Islet precursor cell (in vitro differentiated cells): Measurements from ENCODE around the gene TBX1.
"Not testable (repeated sequence)": the region's sequence is repeated elsewhere in the genome, so short reads cannot be mapped to it uniquely, and the experiment has no call there.

Experiments
- DNase-seq: peaks from one replicate; pipeline ENCODE4 v3.0.0-alpha.2; 2018

The TBX1 gene

GRCh38 chr22:19723232-19723982, 37.2 kb upstream of the TBX1 start, which contains the start of gene GP1BB:
Gene GP1BB, plus strand, starts transcription at chr22:19723539. Its CDS starts 31 bp downstream, at chr22:19723570.
- DNase-seq: peak; percentile 70

GRCh38 chr22:19723983-19724827, 36.4 kb upstream of the TBX1 start:
- DNase-seq: peak; percentile 84

- no peak for DNase-seq
These were observed 35.5 kb upstream of the TBX1 start for GRCh38 chr22:19724927-19725661.

GRCh38 chr22:19726064-19726788, 34.4 kb upstream of the TBX1 start:
- DNase-seq: not testable (repeated sequence)

GRCh38 chr22:19727310-19728150, 33.0 kb upstream of the TBX1 start:
- DNase-seq: no peak

GRCh38 chr22:19728271-19728670, 32.3 kb upstream of the TBX1 start:
- DNase-seq: no peak

GRCh38 chr22:19728836-19729235, 31.7 kb upstream of the TBX1 start:
- no peak for DNase-seq

- DNase-seq: no peak
These were observed 31.1 kb upstream of the TBX1 start for GRCh38 chr22:19729507-19729906.

- no peak for DNase-seq
These were observed 30.4 kb upstream of the TBX1 start for GRCh38 chr22:19730198-19730597.

GRCh38 chr22:19730655-19731360, 29.8 kb upstream of the TBX1 start:
- DNase-seq: peak; percentile 89

GRCh38 chr22:19731361-19732135, 29.0 kb upstream of the TBX1 start:
- no peak for DNase-seq

GRCh38 chr22:19732403-19733113, 28.0 kb upstream of the TBX1 start:
- no peak for DNase-seq

- DNase-seq: no peak
These were observed 26.8 kb upstream of the TBX1 start for GRCh38 chr22:19733755-19734154.

- no peak for DNase-seq
These were observed 26.4 kb upstream of the TBX1 start for GRCh38 chr22:19734163-19734562.

GRCh38 chr22:19734837-19735382, 25.7 kb upstream of the TBX1 start:
- no peak for DNase-seq

- DNase-seq: no peak
These were observed 24.7 kb upstream of the TBX1 start for GRCh38 chr22:19735665-19736510.

- no peak for DNase-seq
These were observed 22.5 kb upstream of the TBX1 start for GRCh38 chr22:19737846-19738663.
